ENCODE results near the gene PODXL2. TPM values are rescaled to one million over a fixed set of nuclear protein-coding genes. Genes with fewer than 3 reads are reported as not detected.

Gene PODXL2
- total RNA-seq, 1 experiment from 2014 or later: 5.7 TPM

DNA sequence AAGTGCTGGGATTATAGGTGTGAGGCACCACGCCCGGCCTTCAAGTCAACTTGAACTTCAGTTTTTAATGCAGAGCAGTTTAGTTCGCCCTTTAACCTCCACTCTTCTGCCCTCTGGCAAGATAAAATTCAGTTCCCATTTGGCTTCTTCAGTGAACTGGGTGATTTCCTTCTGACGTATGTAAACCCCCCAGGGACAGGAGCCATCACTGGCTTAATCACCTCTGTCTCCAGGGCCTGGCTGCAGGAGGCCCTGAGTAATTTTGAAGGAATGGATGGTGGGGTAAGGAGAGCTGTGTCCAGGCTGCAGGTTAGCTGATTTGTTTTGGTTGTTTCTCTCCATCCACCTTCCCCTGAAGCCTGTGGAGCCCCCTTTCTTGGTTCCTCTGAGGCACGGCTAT lies 18.9 kb upstream of the PODXL2 start:
- POLR2A ChIA-PET: no interaction called here
- Histone ChIP-seq H3K27me3 (ENCODE audit: insufficient read depth, low read length) (no peaks in the 10 kb centered on the region), H4K20me1 (ENCODE audit: insufficient read depth) (peaks cover 8% of the 10 kb centered on the region; the same call in 1 of the 2 replicates), H2AFZ (ENCODE audit: low read depth, low read length, poor library complexity, severe bottlenecking) (no peak overlapping the region), H3K4me3 (replicated peaks in 1 of 2; ENCODE audit: low read depth in 1 of 2, low read length in 2 of 2) (no peak overlapping the region), H3K9me2 (ENCODE audit: insufficient read depth) (no peaks in the 10 kb centered on the region), H3K27ac (ENCODE audit: low read depth, low read length) (no peak overlapping the region), H3K36me3 (ENCODE audit: control insufficient read depth in 1 of 2, insufficient read depth in 2 of 2, low read length in 2 of 2) (peaks cover 46 to 67% of the 10 kb centered on the region in 2 experiments), H3K79me2 (ENCODE audit: insufficient read depth, low read length) (peaks cover 56% of the 10 kb centered on the region), H3K9ac (ENCODE audit: low read length) (no peak overlapping the region), H3K4me1 (ENCODE audit: control insufficient read depth in 1 of 2, insufficient read depth in 2 of 2, low read length in 2 of 2) (no peaks in the 10 kb centered on the region), H3K9me3 (ENCODE audit: control insufficient read depth in 1 of 2, insufficient read depth in 1 of 2, low read depth in 1 of 2, low read length in 2 of 2) (no peaks in the 10 kb centered on the region), H3K4me2 (ENCODE audit: low read length) (no peak overlapping the region)
- no peak for ATAC-seq
- TF ChIP-seq, protein P1, sequence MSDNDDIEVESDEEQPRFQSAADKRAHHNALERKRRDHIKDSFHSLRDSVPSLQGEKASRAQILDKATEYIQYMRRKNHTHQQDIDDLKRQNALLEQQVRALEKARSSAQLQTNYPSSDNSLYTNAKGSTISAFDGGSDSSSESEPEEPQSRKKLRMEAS (IDR thresholded peaks at IDR 0.05): no peak
- TF ChIP-seq POLR2AphosphoS5 (IDR thresholded peaks at IDR 0.05; ENCODE audit: low read depth, low read length) (no peak), CEBPB (IDR thresholded peaks at IDR 0.05; ENCODE audit: low read depth) (no peak), TCF7L2 (IDR thresholded peaks at IDR 0.05; ENCODE audit: borderline replicate concordance, extremely low read depth, insufficient read depth, insufficient read length) (no peak), RAD21 (IDR thresholded peaks at IDR 0.05; ENCODE audit: low read depth) (no peak), EZH2 (IDR thresholded peaks at IDR 0.05) (no peak), JUND (IDR thresholded peaks at IDR 0.05) (no peak), ZFX (IDR thresholded peaks at IDR 0.05) (no peak)
- TF ChIP-seq, protein P2, sequence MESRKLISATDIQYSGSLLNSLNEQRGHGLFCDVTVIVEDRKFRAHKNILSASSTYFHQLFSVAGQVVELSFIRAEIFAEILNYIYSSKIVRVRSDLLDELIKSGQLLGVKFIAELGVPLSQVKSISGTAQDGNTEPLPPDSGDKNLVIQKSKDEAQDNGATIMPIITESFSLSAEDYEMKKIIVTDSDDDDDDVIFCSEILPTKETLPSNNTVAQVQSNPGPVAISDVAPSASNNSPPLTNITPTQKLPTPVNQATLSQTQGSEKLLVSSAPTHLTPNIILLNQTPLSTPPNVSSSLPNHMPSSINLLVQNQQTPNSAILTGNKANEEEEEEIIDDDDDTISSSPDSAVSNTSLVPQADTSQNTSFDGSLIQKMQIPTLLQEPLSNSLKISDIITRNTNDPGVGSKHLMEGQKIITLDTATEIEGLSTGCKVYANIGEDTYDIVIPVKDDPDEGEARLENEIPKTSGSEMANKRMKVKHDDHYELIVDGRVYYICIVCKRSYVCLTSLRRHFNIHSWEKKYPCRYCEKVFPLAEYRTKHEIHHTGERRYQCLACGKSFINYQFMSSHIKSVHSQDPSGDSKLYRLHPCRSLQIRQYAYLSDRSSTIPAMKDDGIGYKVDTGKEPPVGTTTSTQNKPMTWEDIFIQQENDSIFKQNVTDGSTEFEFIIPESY (IDR thresholded peaks at IDR 0.05; ENCODE audit: extremely low read depth, insufficient replicate concordance, low read length): no peak
- TF ChIP-seq, protein P3, sequence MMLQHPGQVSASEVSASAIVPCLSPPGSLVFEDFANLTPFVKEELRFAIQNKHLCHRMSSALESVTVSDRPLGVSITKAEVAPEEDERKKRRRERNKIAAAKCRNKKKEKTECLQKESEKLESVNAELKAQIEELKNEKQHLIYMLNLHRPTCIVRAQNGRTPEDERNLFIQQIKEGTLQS (IDR thresholded peaks at IDR 0.05): no peak
- TF ChIP-seq, protein P4, sequence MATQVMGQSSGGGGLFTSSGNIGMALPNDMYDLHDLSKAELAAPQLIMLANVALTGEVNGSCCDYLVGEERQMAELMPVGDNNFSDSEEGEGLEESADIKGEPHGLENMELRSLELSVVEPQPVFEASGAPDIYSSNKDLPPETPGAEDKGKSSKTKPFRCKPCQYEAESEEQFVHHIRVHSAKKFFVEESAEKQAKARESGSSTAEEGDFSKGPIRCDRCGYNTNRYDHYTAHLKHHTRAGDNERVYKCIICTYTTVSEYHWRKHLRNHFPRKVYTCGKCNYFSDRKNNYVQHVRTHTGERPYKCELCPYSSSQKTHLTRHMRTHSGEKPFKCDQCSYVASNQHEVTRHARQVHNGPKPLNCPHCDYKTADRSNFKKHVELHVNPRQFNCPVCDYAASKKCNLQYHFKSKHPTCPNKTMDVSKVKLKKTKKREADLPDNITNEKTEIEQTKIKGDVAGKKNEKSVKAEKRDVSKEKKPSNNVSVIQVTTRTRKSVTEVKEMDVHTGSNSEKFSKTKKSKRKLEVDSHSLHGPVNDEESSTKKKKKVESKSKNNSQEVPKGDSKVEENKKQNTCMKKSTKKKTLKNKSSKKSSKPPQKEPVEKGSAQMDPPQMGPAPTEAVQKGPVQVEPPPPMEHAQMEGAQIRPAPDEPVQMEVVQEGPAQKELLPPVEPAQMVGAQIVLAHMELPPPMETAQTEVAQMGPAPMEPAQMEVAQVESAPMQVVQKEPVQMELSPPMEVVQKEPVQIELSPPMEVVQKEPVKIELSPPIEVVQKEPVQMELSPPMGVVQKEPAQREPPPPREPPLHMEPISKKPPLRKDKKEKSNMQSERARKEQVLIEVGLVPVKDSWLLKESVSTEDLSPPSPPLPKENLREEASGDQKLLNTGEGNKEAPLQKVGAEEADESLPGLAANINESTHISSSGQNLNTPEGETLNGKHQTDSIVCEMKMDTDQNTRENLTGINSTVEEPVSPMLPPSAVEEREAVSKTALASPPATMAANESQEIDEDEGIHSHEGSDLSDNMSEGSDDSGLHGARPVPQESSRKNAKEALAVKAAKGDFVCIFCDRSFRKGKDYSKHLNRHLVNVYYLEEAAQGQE (IDR thresholded peaks at IDR 0.05; ENCODE audit: low read depth): no peak
- TF ChIP-seq, protein P5, sequence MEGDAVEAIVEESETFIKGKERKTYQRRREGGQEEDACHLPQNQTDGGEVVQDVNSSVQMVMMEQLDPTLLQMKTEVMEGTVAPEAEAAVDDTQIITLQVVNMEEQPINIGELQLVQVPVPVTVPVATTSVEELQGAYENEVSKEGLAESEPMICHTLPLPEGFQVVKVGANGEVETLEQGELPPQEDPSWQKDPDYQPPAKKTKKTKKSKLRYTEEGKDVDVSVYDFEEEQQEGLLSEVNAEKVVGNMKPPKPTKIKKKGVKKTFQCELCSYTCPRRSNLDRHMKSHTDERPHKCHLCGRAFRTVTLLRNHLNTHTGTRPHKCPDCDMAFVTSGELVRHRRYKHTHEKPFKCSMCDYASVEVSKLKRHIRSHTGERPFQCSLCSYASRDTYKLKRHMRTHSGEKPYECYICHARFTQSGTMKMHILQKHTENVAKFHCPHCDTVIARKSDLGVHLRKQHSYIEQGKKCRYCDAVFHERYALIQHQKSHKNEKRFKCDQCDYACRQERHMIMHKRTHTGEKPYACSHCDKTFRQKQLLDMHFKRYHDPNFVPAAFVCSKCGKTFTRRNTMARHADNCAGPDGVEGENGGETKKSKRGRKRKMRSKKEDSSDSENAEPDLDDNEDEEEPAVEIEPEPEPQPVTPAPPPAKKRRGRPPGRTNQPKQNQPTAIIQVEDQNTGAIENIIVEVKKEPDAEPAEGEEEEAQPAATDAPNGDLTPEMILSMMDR (IDR thresholded peaks at IDR 0.05 in 2 of 3, conservative IDR thresholded peaks at IDR 0.05 in 1 of 3; ENCODE audit: borderline replicate concordance in 1 of 3, insufficient read depth in 1 of 3, low read depth in 2 of 3, low read length in 2 of 3): no peak
- RAD21 ChIA-PET (ENCODE audit: low non-redundant PET in 1 of 2, low total read pairs in 2 of 2, uncharacterized antibody in 2 of 2, unreplicated experiment in 2 of 2): no interaction called here
- DNase-seq (ENCODE audit: low read depth, low spot score): no peak
- BruUV-seq (replicated peaks): no TSS peak
- intact Hi-C loops (cut with micrococcal nuclease): no loop called here
- CTCF ChIA-PET: no interaction called here
